Stimulated activated CD8-positive, alpha-beta memory T cell treated with anti-CD3 and anti-CD28 coated beads, Interleukin-2, amount 100 ng/mL, for 1 hour (primary cell): ENCODE measurements around the gene MAEA.

Experiments used
- DNase-seq, 2 donors: peaks; one replicate each; pipeline ENCODE4 v3.0.0-alpha.2; 2020; ENCODE audit warnings: low read depth in 2 of 2

Gene MAEA

GRCh38 chr4:1352567-1352900, 62.8 kb downstream of the MAEA start:
- no peak for DNase-seq

GRCh38 chr4:1353186-1354055, 63.7 kb downstream of the MAEA start:
- DNase-seq: no peak

- no peak for DNase-seq
Observed at GRCh38 chr4:1354136-1354982, 64.7 kb downstream of the MAEA start.

- DNase-seq: no peak
Observed at GRCh38 chr4:1354983-1355275, 65.2 kb downstream of the MAEA start.

GRCh38 chr4:1355378-1355777, 65.7 kb downstream of the MAEA start:
- DNase-seq: no peak

GRCh38 chr4:1356181-1356998, 66.7 kb downstream of the MAEA start:
- DNase-seq: peak in 1 of 2 donors; percentile 24

- no peak for DNase-seq
Observed at GRCh38 chr4:1357356-1358248, 67.9 kb downstream of the MAEA start.

GRCh38 chr4:1358421-1359143, 68.9 kb downstream of the MAEA start:
- no peak for DNase-seq

GRCh38 chr4:1359144-1359501, 69.4 kb downstream of the MAEA start:
- no peak for DNase-seq

GRCh38 chr4:1359976-1360375, 70.3 kb downstream of the MAEA start:
- no peak for DNase-seq

- no peak for DNase-seq
Observed at GRCh38 chr4:1360423-1361283, 71.0 kb downstream of the MAEA start.

GRCh38 chr4:1361431-1361830, 71.7 kb downstream of the MAEA start:
- DNase-seq: no peak

- DNase-seq: no peak
Observed at GRCh38 chr4:1362046-1362445, 72.4 kb downstream of the MAEA start.

- DNase-seq: no peak
Observed at GRCh38 chr4:1362521-1362920, 72.8 kb downstream of the MAEA start.

GRCh38 chr4:1363513-1363912, 73.8 kb downstream of the MAEA start:
- DNase-seq: no peak

- DNase-seq: no peak
Observed at GRCh38 chr4:1364217-1364616, 74.5 kb downstream of the MAEA start.

GRCh38 chr4:1364748-1365147, 75.1 kb downstream of the MAEA start:
- DNase-seq: no peak

- DNase-seq: no peak
Observed at GRCh38 chr4:1365271-1366178, 75.8 kb downstream of the MAEA start.
